A549 (cell line): ENCODE results near the gene AMER3.

Experiments
- BHLHE40 ChIP-seq: IDR thresholded peaks from 2 replicates; pipeline ENCODE4 v1.6.1; 2012; ENCODE audit warnings: low read depth, low read length, inconsistent platforms
- CEBPB ChIP-seq, 2 experiments: fragments of >200 bp in 1 of 2; sonication (Bioruptor Twin) in 1 of 2; formaldehyde crosslinking in 1 of 2; IDR thresholded peaks; 2 replicates each; pipeline ENCODE4 v1.6.1; 2012 to 2016
- EP300 ChIP-seq, 2 experiments: fragments of >200 bp; sonication (Bioruptor Twin); formaldehyde crosslinking; IDR thresholded peaks; 2 replicates in 1 of 2; 3 replicates in 1 of 2; pipeline ENCODE4 v1.6.1; 2016 to 2017
- FOXS1 ChIP-seq: fragments of 250-450 bp; sonication (Bioruptor Pico); IDR thresholded peaks from 2 replicates; pipeline ENCODE4 v1.5.0; 2020; ENCODE audit warnings: mild to moderate bottlenecking, moderate library complexity
- JUN ChIP-seq, 2 experiments: fragments of >200 bp; sonication (Bioruptor Twin); formaldehyde crosslinking; IDR thresholded peaks; 2 replicates in 1 of 2; 3 replicates in 1 of 2; pipeline ENCODE4 v1.6.1; 2016 to 2017
- MAX ChIP-seq: IDR thresholded peaks from 2 replicates; pipeline ENCODE4 v1.6.1; 2012
- MAZ ChIP-seq: fragments of 150-350 bp; IDR thresholded peaks from 2 replicates; pipeline ENCODE4 v1.6.1; 2014; ENCODE audit warnings: antibody characterized with exemption, low read depth, low read length, borderline replicate concordance
- POLR2A ChIP-seq: IDR thresholded peaks from 2 replicates; pipeline ENCODE4 v1.6.1; 2012; ENCODE audit warnings: mild to moderate bottlenecking, low read length
- RFX5 ChIP-seq: fragments of 450-650 bp; IDR thresholded peaks from 2 replicates; pipeline ENCODE4 v1.7.1; 2014; ENCODE audit warnings: antibody characterized with exemption, mild to moderate bottlenecking, moderate library complexity
- SREBF2 ChIP-seq: fragments of 450-650 bp; IDR thresholded peaks from 2 replicates; pipeline ENCODE4 v1.6.1; 2014; ENCODE audit warnings: mild to moderate bottlenecking, moderate library complexity
- ZFP36 ChIP-seq: fragments of 450-650 bp; IDR thresholded peaks from 2 replicates; pipeline ENCODE4 v1.6.1; 2014; ENCODE audit warnings: borderline replicate concordance; ENCODE audit not compliant: partially characterized antibody
- TF ChIP-seq, protein P1 (sequence below): fragments of >200 bp; sonication (Bioruptor Twin); formaldehyde crosslinking; IDR thresholded peaks from 3 replicates; pipeline ENCODE4 v1.5.1; 2016
- TF ChIP-seq, protein P2 (sequence below): fragments of 450-650 bp; IDR thresholded peaks from 2 replicates; pipeline ENCODE4 v1.6.1; 2014; ENCODE audit warnings: antibody characterized with exemption
- TF ChIP-seq, protein P3 (sequence below): fragments of 200-600 bp; sonication (generic); IDR thresholded peaks from 2 replicates; pipeline ENCODE4 v1.6.1; 2016; ENCODE audit warnings: antibody characterized with exemption, mild to moderate bottlenecking, moderate library complexity

GRCh38 chr2:130755256-130756052 lies at the start of gene AMER3:
- TF ChIP-seq, protein P1, sequence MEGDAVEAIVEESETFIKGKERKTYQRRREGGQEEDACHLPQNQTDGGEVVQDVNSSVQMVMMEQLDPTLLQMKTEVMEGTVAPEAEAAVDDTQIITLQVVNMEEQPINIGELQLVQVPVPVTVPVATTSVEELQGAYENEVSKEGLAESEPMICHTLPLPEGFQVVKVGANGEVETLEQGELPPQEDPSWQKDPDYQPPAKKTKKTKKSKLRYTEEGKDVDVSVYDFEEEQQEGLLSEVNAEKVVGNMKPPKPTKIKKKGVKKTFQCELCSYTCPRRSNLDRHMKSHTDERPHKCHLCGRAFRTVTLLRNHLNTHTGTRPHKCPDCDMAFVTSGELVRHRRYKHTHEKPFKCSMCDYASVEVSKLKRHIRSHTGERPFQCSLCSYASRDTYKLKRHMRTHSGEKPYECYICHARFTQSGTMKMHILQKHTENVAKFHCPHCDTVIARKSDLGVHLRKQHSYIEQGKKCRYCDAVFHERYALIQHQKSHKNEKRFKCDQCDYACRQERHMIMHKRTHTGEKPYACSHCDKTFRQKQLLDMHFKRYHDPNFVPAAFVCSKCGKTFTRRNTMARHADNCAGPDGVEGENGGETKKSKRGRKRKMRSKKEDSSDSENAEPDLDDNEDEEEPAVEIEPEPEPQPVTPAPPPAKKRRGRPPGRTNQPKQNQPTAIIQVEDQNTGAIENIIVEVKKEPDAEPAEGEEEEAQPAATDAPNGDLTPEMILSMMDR, result no peak
- TF ChIP-seq ZFP36 (no peak), RFX5 (no peak), MAX (no peak), CEBPB (IDR thresholded peaks at IDR 0.05) (no peak), FOXS1 (no peak), SREBF2 (no peak), JUN (IDR thresholded peaks at IDR 0.05) (no peak), MAZ (no peak), POLR2A (no peak), BHLHE40 (no peak), EP300 (IDR thresholded peaks at IDR 0.05) (no peak)
- TF ChIP-seq, protein P2, sequence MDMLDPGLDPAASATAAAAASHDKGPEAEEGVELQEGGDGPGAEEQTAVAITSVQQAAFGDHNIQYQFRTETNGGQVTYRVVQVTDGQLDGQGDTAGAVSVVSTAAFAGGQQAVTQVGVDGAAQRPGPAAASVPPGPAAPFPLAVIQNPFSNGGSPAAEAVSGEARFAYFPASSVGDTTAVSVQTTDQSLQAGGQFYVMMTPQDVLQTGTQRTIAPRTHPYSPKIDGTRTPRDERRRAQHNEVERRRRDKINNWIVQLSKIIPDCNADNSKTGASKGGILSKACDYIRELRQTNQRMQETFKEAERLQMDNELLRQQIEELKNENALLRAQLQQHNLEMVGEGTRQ, result no peak
- TF ChIP-seq, protein P3, sequence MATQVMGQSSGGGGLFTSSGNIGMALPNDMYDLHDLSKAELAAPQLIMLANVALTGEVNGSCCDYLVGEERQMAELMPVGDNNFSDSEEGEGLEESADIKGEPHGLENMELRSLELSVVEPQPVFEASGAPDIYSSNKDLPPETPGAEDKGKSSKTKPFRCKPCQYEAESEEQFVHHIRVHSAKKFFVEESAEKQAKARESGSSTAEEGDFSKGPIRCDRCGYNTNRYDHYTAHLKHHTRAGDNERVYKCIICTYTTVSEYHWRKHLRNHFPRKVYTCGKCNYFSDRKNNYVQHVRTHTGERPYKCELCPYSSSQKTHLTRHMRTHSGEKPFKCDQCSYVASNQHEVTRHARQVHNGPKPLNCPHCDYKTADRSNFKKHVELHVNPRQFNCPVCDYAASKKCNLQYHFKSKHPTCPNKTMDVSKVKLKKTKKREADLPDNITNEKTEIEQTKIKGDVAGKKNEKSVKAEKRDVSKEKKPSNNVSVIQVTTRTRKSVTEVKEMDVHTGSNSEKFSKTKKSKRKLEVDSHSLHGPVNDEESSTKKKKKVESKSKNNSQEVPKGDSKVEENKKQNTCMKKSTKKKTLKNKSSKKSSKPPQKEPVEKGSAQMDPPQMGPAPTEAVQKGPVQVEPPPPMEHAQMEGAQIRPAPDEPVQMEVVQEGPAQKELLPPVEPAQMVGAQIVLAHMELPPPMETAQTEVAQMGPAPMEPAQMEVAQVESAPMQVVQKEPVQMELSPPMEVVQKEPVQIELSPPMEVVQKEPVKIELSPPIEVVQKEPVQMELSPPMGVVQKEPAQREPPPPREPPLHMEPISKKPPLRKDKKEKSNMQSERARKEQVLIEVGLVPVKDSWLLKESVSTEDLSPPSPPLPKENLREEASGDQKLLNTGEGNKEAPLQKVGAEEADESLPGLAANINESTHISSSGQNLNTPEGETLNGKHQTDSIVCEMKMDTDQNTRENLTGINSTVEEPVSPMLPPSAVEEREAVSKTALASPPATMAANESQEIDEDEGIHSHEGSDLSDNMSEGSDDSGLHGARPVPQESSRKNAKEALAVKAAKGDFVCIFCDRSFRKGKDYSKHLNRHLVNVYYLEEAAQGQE, result no peak
